Right forelimb (tissue), 1 donor: ENCODE data around the gene ADCY2.

Source experiments
- DNase-seq: peaks from one replicate; pipeline ENCODE4 v3.0.0-alpha.2; 2018

The ADCY2 gene

DNA sequence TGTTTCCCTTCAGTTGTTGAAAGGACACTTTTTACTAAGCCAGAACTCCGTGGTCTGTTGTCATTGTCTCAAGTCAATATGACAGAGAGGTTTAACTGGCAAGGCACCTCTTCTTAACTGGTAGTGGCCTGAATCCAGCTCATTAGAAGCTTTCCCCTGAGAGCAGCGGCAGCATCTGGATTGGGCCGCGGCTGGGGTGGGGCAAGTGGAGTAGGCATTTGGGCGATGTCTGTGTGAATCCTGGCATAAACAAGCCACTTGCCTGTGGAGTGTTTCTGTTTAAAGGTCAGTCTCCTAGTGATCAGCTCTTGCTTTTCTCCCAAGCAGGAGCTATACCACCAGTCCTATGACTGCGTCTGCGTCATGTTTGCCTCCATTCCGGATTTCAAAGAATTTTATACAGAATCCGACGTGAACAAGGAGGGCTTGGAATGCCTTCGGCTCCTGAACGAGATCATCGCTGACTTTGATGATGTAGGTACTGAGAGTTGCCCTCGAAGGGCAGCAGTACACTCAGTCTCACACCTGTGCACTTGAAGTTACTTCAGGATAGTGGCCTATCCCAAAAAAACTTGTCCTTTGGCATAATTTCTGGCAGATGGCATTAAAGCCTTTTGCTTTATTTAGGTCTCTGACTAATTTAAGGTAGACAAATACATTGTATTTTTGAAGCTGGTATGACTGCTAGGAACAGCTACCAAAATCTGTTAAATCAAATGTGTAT is 406.1 kb downstream of the ADCY2 start:
- no peak for DNase-seq

DNA sequence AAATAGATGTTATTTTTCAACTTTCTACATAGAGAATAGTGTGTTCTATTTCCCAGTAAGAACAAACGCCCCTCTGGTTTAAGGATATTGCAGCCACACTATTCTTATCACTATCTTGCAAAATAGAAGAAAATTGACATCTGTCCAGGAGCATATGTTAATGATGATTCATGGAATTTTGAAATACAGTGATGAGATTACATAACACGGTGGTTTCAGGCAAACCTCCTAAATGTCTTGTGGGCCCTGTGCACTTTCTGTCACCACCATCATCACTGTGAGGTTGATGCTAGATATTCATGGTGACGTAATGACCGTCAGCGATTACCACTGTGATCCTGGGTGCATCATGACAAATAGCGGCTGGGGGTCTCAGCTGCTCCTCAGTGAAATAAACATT is 406.9 kb downstream of the ADCY2 start:
- DNase-seq = no peak

DNA sequence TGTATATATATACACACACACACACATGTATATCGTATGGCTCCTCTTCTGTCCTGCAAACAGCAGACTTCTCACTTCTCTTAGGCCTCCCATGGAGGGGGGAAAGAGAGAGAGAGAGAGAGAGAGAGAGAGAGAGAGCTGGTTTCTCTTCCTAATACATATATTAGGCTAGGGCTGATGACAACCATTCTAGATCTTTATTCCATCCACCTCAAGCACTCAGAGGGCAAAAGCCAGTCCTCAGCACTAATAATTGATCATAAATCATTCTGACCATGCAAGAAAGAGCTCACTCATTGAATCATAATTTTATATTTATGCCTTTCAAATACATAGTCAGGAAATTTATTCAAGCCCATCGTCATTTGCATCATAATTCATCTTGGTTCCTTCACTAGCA is 408.0 kb downstream of the ADCY2 start:
- DNase-seq = no peak

GRCh38 chr5:7805379-7805778 is 409.4 kb downstream of the ADCY2 start:
- no peak for DNase-seq

- DNase-seq = no peak
Measured at GRCh38 chr5:7808998-7809397, 413.1 kb downstream of the ADCY2 start.

- DNase-seq = no peak
Measured at GRCh38 chr5:7811715-7812114, 415.8 kb downstream of the ADCY2 start.

GRCh38 chr5:7813007-7813406 is 417.1 kb downstream of the ADCY2 start:
- no peak for DNase-seq

DNA sequence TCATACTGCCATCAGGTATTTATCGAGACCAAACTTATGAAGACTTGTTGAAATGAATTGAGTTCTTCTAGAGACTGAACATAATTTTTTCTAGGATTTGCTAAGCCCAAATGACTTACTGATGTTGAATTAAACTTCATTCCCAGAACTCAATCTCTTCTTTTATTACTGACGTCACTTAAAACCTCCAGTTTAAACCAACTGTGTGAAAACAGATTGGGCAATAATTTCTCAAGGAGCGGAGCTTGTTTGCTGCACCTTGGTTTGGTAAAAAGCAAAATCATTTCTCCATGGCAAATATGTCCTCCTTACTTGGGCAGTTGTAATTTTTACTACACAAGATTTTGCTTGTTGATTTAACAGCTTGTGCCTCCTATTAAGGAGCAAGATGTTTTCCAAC is 417.6 kb downstream of the ADCY2 start:
- no peak for DNase-seq

- DNase-seq = no peak
Measured at GRCh38 chr5:7814816-7815215, 418.9 kb downstream of the ADCY2 start.

GRCh38 chr5:7815892-7816534 is 420.1 kb downstream of the ADCY2 start:
- peak; percentile 77 for DNase-seq

DNA sequence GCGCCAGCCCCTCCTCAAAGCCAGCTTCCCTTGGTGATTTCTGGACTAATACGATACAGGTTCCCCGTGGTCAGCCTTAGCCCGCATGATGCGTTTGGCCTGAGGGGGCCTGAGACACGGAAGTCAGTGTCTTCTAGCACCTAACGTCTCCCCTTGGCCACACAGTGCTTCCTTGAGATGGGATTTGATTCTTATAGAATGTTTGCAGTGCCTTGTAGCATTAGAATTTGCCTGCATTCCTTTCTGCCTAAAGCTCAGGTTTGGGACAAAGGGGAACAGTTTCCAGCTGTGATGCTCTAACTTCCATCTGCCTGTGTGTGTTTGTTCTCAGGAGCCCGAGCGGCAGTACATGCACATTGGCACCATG is 420.6 kb downstream of the ADCY2 start:
- DNase-seq = no peak

DNA sequence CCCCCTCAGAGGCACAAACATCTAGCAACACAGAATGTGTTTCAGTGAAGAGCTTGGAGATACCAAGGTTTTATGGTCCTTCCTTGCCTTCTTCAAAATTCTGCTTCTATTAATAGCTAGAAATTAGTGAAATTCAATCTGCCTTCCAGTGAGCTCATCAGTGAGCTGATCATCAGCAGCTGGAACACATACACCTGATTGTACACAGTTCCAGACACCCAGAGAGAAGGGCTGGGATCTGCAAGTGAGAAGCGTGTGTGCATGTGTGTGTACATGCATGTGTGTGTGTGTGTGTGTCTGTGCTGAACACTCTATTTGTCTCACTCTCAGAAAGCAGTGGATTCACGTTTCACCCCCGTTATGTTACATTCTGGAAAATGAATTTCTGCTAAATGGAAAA is 426.5 kb downstream of the ADCY2 start:
- no peak for DNase-seq

DNA sequence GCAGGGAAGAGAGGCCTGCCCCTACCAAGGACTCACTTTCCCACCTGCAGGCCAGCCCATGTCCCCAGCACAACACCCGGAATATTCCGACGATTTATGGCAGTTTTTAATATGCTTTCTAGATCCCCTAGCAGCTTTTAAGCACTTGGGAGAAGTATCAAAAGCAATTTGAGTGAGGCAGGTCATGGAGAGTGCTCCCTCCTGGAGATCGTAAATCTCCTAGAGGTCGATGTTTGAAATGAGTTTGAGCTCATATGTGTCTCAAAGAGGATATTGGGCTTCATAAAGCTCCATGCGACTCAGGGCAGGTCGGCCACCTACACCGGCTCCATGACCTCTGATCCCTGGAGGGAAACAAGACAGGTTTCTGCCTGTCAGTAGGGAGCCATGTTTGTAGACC is 427.7 kb downstream of the ADCY2 start:
- no peak for DNase-seq

GRCh38 chr5:7824995-7825394 is 429.1 kb downstream of the ADCY2 start:
- DNase-seq = no peak

- no peak for DNase-seq
Measured at GRCh38 chr5:7825630-7826029, 429.7 kb downstream of the ADCY2 start.

GRCh38 chr5:7827610-7828009 is 431.7 kb downstream of the ADCY2 start:
- DNase-seq = no peak

DNA sequence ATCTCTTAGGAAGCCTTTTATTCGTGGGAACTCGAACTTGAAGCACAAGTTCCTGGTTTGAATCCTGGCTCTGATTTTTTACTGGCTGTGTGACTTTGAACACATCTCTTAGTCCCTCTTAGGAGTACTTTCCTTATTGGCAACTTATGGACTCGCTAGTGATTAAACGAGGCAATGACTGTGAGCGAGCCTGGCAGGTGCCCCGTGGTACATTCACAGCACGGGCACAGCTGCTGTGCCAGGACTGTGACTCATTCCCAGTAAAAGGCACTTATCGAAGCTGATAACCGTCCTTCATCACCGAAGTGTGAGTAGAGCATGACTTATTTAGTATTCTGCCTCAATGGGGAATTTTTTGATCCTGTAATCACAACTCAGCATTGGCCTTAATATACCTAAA is 432.3 kb downstream of the ADCY2 start:
- DNase-seq = no peak

DNA sequence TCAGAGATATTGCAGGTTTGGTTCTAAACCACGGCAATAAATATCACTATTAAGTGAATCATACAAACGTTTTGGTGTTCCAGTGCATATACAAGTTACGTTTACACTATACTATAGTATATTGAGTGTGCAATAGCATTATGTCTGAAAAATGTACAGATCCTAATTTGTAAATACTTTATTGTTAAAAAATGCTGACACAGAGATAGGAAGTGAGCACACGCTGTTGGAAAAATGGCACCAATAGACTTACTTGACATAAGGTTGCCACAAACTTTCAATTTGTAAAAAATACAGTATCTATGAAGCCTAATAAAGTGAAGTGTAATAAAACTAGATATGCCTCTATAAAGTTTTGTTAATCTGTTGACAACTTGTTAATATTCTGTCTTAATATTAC is 439.0 kb downstream of the ADCY2 start:
- DNase-seq = no peak

- DNase-seq = no peak
Measured at GRCh38 chr5:7837403-7837802, 441.5 kb downstream of the ADCY2 start.

GRCh38 chr5:7842531-7842930 is 446.6 kb downstream of the ADCY2 start:
- DNase-seq = no peak

GRCh38 chr5:7844901-7845300 is 449.0 kb downstream of the ADCY2 start:
- DNase-seq = no peak

DNA sequence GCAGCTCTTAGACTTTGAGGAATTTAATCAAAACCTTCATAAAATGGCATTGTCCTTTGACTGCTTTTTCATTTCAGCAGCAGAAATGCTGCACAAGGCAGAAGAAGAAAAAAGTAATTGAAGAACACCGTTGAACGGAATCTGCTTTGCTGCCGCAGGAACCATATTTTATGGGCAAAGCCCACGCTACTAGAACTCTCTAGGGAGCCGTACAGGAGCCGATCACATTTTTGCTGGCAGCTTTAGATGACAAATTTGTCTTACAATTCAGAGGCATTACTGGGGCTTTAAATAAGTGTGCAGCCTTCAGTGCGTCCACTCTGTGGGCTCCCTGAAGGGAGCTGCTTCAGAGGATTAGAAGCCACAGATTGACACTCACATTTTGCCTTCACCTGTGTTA is 449.6 kb downstream of the ADCY2 start:
- DNase-seq = no peak

- no peak for DNase-seq
Measured at GRCh38 chr5:7846327-7846726, 450.4 kb downstream of the ADCY2 start.

DNA sequence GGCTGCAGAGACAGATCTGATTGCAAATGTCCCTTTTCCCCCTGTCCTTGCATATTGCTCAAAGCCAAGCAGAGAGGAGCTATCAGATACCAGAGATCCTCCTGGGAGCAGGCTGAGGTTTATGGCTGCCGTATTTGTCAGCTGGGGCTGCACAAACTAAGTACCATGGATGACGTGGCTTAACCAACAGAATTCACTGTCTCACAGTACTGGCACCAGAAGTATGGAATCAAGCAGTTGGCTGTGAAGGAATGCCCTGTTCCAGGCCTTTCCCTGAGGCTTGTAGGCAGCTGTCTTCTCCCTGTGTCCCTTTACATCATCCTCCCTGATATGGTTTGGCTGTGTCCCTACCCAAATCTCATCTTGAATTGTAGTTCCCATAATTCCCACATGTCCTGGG is 452.4 kb downstream of the ADCY2 start:
- no peak for DNase-seq
